HG02642 (cell line): ENCODE results near the gene TMEM214.

ENCODE experiments used
- ATAC-seq: cut with Tn5 transposase; IDR thresholded peaks from one replicate; pipeline ENCODE4 v1.9.1; 2021; ENCODE audit warnings: mild to moderate bottlenecking; ENCODE audit not compliant: unreplicated experiment, poor library complexity

The TMEM214 gene

GRCh38 chr2:27081984-27082772 is 49.4 kb downstream of the TMEM214 start:
- no peak for ATAC-seq

GRCh38 chr2:27082773-27083409 is 50.1 kb downstream of the TMEM214 start:
- ATAC-seq, result no peak

- no peak for ATAC-seq
These were observed 50.9 kb downstream of the TMEM214 start for GRCh38 chr2:27083410-27084296.

- no peak for ATAC-seq
These were observed 51.7 kb downstream of the TMEM214 start for GRCh38 chr2:27084297-27085061.

GRCh38 chr2:27085062-27085672 is 52.4 kb downstream of the TMEM214 start:
- ATAC-seq, result no peak

GRCh38 chr2:27085673-27086089 is 52.9 kb downstream of the TMEM214 start:
- ATAC-seq, result peak; percentile 2

GRCh38 chr2:27086090-27086723 is 53.4 kb downstream of the TMEM214 start:
- ATAC-seq, result peak; percentile 84

GRCh38 chr2:27086724-27087593 is 54.2 kb downstream of the TMEM214 start, which contains the start of gene KHK:
Gene KHK (plus strand): TSS chr2:27086772. CDS start chr2:27087260, 488 bp downstream.
- no peak for ATAC-seq

GRCh38 chr2:27087823-27088410 is 55.2 kb downstream of the TMEM214 start:
- ATAC-seq, result no peak

GRCh38 chr2:27088634-27089033 is 55.9 kb downstream of the TMEM214 start:
- no peak for ATAC-seq

GRCh38 chr2:27089111-27089954 is 56.6 kb downstream of the TMEM214 start:
- ATAC-seq, result no peak
